Fibroblast of villous mesenchyme (primary cell): ENCODE results near the gene SH3TC1. TPM values are rescaled to one million over a fixed set of nuclear protein-coding genes. Genes with fewer than 3 reads are reported as not detected.

Experiments used
- DNase-seq: peaks from one replicate; pipeline ENCODE4 v3.0.0-alpha.2; 2010; ENCODE audit warnings: low read depth
- H3K4me3 ChIP-seq: 2 replicates; pipeline ENCODE4 v1.5.1; 2011; ENCODE audit warnings: low read depth, mild to moderate bottlenecking, low read length
- total RNA-seq: library from RNA; depleted of rRNA; stranded (reverse); fragments of >200 nt; gene quantifications from 2 replicates; pipeline ENCODE4 v1.2.3, GENCODE V29; 2012
- TF ChIP-seq, protein P1 (sequence below): IDR thresholded peaks from 2 replicates; pipeline ENCODE4 v1.5.1; 2012; ENCODE audit warnings: low read depth, mild to moderate bottlenecking, low read length; ENCODE audit not compliant: insufficient read depth

Gene SH3TC1
- total RNA-seq, 1 donor = 3.9 TPM

DNA sequence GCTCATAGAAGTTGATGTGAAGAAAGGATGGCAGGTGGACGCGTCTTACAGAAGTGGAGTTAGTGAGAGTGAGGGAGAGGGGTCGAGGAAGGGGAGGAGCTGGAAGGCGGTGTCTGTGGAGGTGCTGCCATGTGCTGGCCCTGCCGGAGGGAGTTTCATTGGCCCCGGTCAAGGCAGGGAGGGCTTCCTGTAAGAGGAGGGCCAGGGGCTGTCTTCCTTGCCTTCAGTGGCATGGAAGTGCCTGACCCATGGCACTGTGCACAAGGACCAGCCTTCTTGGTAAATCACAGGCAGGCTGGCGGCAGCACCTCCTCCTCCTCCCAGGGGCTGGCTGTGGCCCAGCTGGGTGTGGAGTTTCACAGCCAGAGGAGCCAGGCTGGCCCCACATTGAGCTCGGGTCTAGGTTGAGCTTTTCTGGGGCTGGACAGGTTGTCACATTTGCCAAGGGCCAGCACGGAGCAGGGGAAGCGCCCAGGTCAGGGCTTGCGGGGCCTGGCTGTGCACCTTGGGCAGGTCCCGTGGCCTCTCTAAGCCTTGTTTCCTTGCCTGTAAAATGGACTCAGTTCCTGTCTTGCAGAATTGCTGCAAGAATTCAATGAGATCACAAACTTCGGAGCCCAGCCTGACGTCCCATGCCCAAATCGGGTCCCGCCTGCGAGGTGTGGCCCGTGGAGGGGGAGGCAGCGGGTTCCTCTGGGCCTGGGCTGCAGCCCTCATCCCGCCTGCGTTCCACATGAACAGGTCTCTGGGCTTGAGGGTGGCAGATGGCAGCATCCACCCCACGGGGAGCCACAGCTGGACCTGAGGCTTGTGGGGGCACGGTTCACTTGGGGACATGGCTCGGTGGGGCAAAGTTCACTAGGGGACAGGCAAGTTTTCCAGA lies 77.5 kb downstream of the SH3TC1 start:
- TF ChIP-seq, protein P1, sequence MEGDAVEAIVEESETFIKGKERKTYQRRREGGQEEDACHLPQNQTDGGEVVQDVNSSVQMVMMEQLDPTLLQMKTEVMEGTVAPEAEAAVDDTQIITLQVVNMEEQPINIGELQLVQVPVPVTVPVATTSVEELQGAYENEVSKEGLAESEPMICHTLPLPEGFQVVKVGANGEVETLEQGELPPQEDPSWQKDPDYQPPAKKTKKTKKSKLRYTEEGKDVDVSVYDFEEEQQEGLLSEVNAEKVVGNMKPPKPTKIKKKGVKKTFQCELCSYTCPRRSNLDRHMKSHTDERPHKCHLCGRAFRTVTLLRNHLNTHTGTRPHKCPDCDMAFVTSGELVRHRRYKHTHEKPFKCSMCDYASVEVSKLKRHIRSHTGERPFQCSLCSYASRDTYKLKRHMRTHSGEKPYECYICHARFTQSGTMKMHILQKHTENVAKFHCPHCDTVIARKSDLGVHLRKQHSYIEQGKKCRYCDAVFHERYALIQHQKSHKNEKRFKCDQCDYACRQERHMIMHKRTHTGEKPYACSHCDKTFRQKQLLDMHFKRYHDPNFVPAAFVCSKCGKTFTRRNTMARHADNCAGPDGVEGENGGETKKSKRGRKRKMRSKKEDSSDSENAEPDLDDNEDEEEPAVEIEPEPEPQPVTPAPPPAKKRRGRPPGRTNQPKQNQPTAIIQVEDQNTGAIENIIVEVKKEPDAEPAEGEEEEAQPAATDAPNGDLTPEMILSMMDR = no peak
- H3K4me3 ChIP-seq = no peak overlapping the region

DNA sequence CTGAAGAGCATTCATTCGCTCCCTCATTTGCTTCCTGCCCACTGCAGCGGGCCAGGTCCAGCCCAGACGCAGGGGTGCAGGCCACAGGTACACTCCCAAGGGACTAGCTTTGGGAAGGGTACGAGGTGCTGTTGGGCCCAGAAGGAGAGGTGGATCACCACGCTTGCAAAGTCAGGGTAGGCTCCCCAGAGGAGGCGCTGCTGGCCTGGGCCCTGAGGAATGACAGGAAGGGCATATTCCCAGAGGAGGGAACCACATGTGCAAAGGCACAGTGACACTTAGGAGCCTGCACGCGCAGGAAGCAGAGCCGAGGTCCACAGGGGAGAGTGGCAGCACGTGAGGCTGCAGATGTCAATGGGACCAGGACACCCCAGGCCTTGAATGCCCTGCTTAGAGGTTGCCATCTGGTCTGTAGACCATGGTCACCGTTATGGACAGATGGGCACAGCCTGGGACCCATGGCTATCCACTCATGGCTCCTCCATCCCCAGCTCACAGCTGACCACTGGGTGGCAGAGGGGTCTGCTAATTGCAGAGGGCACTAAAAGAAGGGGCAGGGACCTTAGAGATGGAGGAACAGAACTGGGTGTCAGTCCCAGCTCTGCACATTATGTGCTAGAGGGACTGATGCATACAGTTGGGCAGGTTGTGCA lies 78.4 kb downstream of the SH3TC1 start:
- H3K4me3 ChIP-seq = no peak overlapping the region
- TF ChIP-seq, protein P1 = no peak
- no peak for DNase-seq

More for the DNA sequence above, 77.5 kb downstream of the SH3TC1 start:
- DNase-seq = peak; percentile 64

DNA sequence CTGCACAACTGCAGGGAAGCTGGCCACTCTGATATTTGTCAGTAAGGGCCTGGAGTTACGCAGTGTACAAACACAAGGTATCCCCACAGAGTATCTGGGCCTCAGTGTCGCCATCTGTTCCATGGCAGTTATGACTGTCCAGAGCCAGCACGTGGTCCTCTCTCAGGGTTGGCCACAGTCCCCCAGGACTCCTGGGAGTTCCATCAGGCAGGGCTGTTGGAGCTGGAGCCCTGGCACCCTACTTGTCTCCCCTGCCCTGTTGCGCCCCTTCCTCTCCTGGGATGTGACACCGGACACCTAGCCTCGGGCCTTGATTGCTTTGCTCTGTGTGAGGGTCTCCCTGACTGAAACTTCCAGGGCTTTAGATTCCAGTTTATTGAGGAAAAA lies 78.9 kb downstream of the SH3TC1 start:
- peak; percentile 57 for DNase-seq
- TF ChIP-seq, protein P1 = no peak
- H3K4me3 ChIP-seq = no peak overlapping the region

DNA sequence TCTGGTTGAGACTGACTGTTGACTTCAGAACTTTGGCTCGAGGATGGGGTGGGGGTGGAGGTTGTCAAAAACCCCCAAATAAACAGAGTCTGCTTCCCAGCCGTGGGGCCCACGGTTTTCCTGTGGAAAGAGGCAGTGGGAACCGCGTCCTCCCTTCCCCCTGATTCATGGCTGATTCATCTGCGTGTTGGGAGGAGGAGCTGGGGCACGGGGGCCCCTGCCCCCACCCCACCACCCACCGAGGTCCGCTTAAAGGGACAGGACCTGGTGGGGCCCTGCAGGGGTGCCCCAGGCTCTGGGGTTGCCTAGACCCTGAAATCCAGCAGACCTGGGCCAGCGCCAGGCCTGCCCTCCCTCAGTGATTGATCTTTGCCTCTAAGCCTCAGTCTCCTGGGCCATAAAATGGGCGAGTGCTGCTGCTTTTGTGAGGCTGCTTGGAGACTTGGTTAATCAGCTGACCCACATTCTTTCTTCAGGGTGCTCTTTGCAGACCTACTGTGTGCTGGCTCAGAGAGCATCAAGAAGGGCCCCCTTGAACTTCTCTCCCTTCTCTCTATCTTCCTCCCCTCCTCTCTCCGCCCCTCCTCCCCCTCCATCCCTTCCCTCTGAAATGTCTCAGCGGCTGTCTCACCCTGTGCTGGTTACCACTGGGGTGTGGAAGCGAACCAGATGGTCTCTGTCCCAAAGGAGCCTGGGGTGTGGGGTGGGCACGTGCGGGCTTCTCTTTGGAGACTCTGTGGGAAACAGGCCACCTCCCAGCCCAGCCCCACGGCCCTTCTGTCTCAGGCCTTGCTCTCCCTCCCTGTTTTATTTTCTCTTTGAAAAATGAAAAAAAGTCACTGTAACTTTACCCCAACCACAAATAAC lies 79.6 kb downstream of the SH3TC1 start:
- TF ChIP-seq, protein P1 = no peak
- no peak overlapping the region for H3K4me3 ChIP-seq
- peak; percentile 87 for DNase-seq

DNA sequence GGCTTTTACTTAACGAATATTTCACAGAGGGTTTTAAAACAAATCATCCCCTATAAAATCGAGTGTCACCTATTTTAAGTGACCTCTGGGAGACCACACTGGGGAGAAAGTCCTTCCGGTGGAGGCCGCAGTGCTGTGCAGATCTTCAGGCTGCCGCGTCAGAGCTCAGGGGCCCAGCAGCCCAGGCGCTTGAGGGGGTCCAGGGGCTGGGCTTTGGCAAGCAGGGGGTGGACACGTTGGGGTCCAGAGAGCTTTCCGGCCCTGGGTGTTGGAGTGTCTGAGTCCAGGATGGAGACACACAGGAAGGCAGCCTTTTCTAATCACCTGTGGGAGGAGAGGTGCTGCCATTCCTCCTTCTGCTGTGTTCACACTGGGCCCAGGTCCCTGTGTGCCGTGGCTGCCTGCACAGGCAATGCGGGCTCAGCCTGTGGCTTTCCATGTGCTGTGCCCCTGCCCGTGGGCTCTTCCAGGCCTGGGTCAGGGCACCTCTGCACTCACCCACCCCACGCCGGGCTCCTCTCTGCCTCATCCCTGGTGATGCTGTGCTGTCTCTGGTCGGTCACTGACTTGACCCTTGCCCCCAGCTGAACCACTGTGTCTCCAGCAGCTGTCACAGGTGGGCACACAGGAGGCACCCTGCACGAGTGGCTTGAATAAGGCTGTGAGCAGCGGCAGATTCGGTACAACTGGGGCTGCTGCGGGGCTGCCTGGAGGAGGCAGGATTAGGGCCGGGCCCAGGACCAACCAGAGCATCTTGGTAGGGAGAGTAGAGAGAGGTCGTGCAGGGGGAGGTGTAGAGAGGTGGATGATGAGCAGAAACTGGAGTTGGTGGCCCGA lies 80.4 kb downstream of the SH3TC1 start:
- no peak overlapping the region for H3K4me3 ChIP-seq
- no peak for DNase-seq
- TF ChIP-seq, protein P1 = no peak
